GM21576 (cell line): ENCODE results near the gene FKBP5.
"Not testable (repeated sequence)": the region's sequence is repeated elsewhere in the genome, so short reads cannot be mapped to it uniquely, and the experiment has no call there.

Experiments
- ATAC-seq: cut with Tn5 transposase; IDR thresholded peaks from one replicate; pipeline ENCODE4 v1.9.1; 2021; ENCODE audit warnings: mild to moderate bottlenecking, moderate library complexity; ENCODE audit not compliant: unreplicated experiment

Gene FKBP5

GRCh38 chr6:35589904-35590303 is 98.8 kb downstream of the FKBP5 start:
- no peak for ATAC-seq

- no peak for ATAC-seq
Measured at GRCh38 chr6:35589201-35589739, 99.4 kb downstream of the FKBP5 start.

- ATAC-seq, result no peak
Measured at GRCh38 chr6:35587167-35587566, 101.5 kb downstream of the FKBP5 start.

GRCh38 chr6:35586542-35586941 is 102.2 kb downstream of the FKBP5 start:
- ATAC-seq, result no peak

- no peak for ATAC-seq
Measured at GRCh38 chr6:35585658-35586057, 103.1 kb downstream of the FKBP5 start.

- no peak for ATAC-seq
Measured at GRCh38 chr6:35583893-35584688, 104.6 kb downstream of the FKBP5 start.

GRCh38 chr6:35582315-35582714 is 106.4 kb downstream of the FKBP5 start:
- no peak for ATAC-seq

- no peak for ATAC-seq
Measured at GRCh38 chr6:35581633-35582032, 107.1 kb downstream of the FKBP5 start.

- no peak for ATAC-seq
Measured at GRCh38 chr6:35580836-35581235, 107.9 kb downstream of the FKBP5 start.

- ATAC-seq, result no peak
Measured at GRCh38 chr6:35576682-35577081, 112.0 kb downstream of the FKBP5 start.

GRCh38 chr6:35573495-35574110 is 115.1 kb downstream of the FKBP5 start:
- ATAC-seq, result no peak

GRCh38 chr6:35570885-35571330 is 117.8 kb downstream of the FKBP5 start:
- not testable (repeated sequence) for ATAC-seq

- no peak for ATAC-seq
Measured at GRCh38 chr6:35569011-35569461, 119.7 kb downstream of the FKBP5 start.

GRCh38 chr6:35566794-35567193 is 121.9 kb downstream of the FKBP5 start:
- ATAC-seq, result no peak

- ATAC-seq, result no peak
Measured at GRCh38 chr6:35564733-35565132, 124.0 kb downstream of the FKBP5 start.

- no peak for ATAC-seq
Measured at GRCh38 chr6:35562060-35562459, 126.7 kb downstream of the FKBP5 start.

GRCh38 chr6:35561113-35561512 is 127.6 kb downstream of the FKBP5 start:
- ATAC-seq, result no peak

- ATAC-seq, result no peak
Measured at GRCh38 chr6:35558571-35558970, 130.1 kb downstream of the FKBP5 start.

GRCh38 chr6:35557239-35557638 is 131.5 kb downstream of the FKBP5 start:
- no peak for ATAC-seq

GRCh38 chr6:35554811-35555210 is 133.9 kb downstream of the FKBP5 start:
- no peak for ATAC-seq

GRCh38 chr6:35553315-35553714 is 135.4 kb downstream of the FKBP5 start:
- ATAC-seq, result no peak

GRCh38 chr6:35552285-35552917 is 136.3 kb downstream of the FKBP5 start:
- ATAC-seq, result no peak
